Measurements from ENCODE around the gene P2RX4.

The P2RX4 gene

GRCh38 chr12:121176826-121177529 is 33.0 kb upstream of the P2RX4 start:
- peaks cover 16% of the 10 kb centered on the region for H3K36me3 Mint-ChIP-seq (ENCODE audit: insufficient read depth)
- no peak overlapping the region for H3K27ac Mint-ChIP-seq (ENCODE audit: low read depth)
- no peaks in the 10 kb centered on the region for H3K4me1 Mint-ChIP-seq

GRCh38 chr12:121181181-121181580 is 28.7 kb upstream of the P2RX4 start:
- ATAC-seq (replicated peaks; ENCODE audit: extremely low read depth, poor library complexity, severe bottlenecking), result no peak
- Mint-ChIP-seq H3K4me3 (no peak overlapping the region), H3K9me3 (no peaks in the 10 kb centered on the region), H3K27ac (ENCODE audit: low read depth) (no peak overlapping the region), H3K4me1 (no peaks in the 10 kb centered on the region), H3K36me3 (ENCODE audit: insufficient read depth) (peaks cover 18% of the 10 kb centered on the region), H3K27me3 (no peaks in the 10 kb centered on the region)
- DNase-seq (ENCODE audit: low spot score in 2 of 2), result no peak

More at GRCh38 chr12:121176826-121177529, 33.0 kb upstream of the P2RX4 start:
- H3K4me3 Mint-ChIP-seq, result no peak overlapping the region
- H3K9me3 Mint-ChIP-seq, result no peaks in the 10 kb centered on the region
- no peaks in the 10 kb centered on the region for H3K27me3 Mint-ChIP-seq
- no peak for ATAC-seq (replicated peaks; ENCODE audit: extremely low read depth, poor library complexity, severe bottlenecking)
- DNase-seq (ENCODE audit: low spot score in 2 of 2), result no peak

GRCh38 chr12:121182222-121182893 is 27.6 kb upstream of the P2RX4 start:
- no peak overlapping the region for H3K4me3 Mint-ChIP-seq
- peaks cover 17% of the 10 kb centered on the region for H3K36me3 Mint-ChIP-seq (ENCODE audit: insufficient read depth)
- ATAC-seq (replicated peaks; ENCODE audit: extremely low read depth, poor library complexity, severe bottlenecking) (no peak), DNase-seq (ENCODE audit: low spot score in 2 of 2) (no peak)
- no peaks in the 10 kb centered on the region for H3K27me3 Mint-ChIP-seq
- no peaks in the 10 kb centered on the region for H3K9me3 Mint-ChIP-seq
- H3K4me1 Mint-ChIP-seq, result no peaks in the 10 kb centered on the region
- H3K27ac Mint-ChIP-seq (ENCODE audit: low read depth), result no peak overlapping the region

GRCh38 chr12:121184425-121184824 is 25.5 kb upstream of the P2RX4 start:
- Mint-ChIP-seq H3K27ac (ENCODE audit: low read depth) (no peak overlapping the region), H3K4me1 (no peaks in the 10 kb centered on the region), H3K4me3 (no peak overlapping the region), H3K27me3 (no peaks in the 10 kb centered on the region), H3K36me3 (ENCODE audit: insufficient read depth) (peaks cover 10% of the 10 kb centered on the region), H3K9me3 (no peaks in the 10 kb centered on the region)
- DNase-seq (ENCODE audit: low spot score in 2 of 2), result no peak
- no peak for ATAC-seq (replicated peaks; ENCODE audit: extremely low read depth, poor library complexity, severe bottlenecking)

- ATAC-seq (replicated peaks; ENCODE audit: extremely low read depth, poor library complexity, severe bottlenecking) (no peak), DNase-seq (ENCODE audit: low spot score in 2 of 2) (no peak)
- no peaks in the 10 kb centered on the region for H3K27me3 Mint-ChIP-seq
- peaks cover 10% of the 10 kb centered on the region for H3K36me3 Mint-ChIP-seq (ENCODE audit: insufficient read depth)
- H3K4me3 Mint-ChIP-seq, result no peak overlapping the region
- H3K9me3 Mint-ChIP-seq, result no peaks in the 10 kb centered on the region
- no peak overlapping the region for H3K27ac Mint-ChIP-seq (ENCODE audit: low read depth)
- H3K4me1 Mint-ChIP-seq, result no peaks in the 10 kb centered on the region
Observed at GRCh38 chr12:121184984-121185889, 24.7 kb upstream of the P2RX4 start.

- Mint-ChIP-seq H3K4me3 (no peak overlapping the region), H3K27me3 (no peaks in the 10 kb centered on the region), H3K36me3 (ENCODE audit: insufficient read depth) (peaks cover 5% of the 10 kb centered on the region), H3K9me3 (no peaks in the 10 kb centered on the region), H3K4me1 (no peaks in the 10 kb centered on the region), H3K27ac (ENCODE audit: low read depth) (no peak overlapping the region)
- DNase-seq (ENCODE audit: low spot score in 2 of 2) (no peak), ATAC-seq (replicated peaks; ENCODE audit: extremely low read depth, poor library complexity, severe bottlenecking) (no peak)
Observed at GRCh38 chr12:121186826-121187225, 23.1 kb upstream of the P2RX4 start.

- ATAC-seq (replicated peaks; ENCODE audit: extremely low read depth, poor library complexity, severe bottlenecking) (no peak), DNase-seq (ENCODE audit: low spot score in 2 of 2) (no peak)
- Mint-ChIP-seq H3K36me3 (ENCODE audit: insufficient read depth) (peaks cover 2% of the 10 kb centered on the region), H3K9me3 (no peaks in the 10 kb centered on the region), H3K27ac (ENCODE audit: low read depth) (no peak overlapping the region), H3K27me3 (no peaks in the 10 kb centered on the region), H3K4me1 (no peaks in the 10 kb centered on the region), H3K4me3 (no peak overlapping the region)
Observed at GRCh38 chr12:121187501-121187900, 22.4 kb upstream of the P2RX4 start.

GRCh38 chr12:121188227-121188626 is 21.7 kb upstream of the P2RX4 start:
- Mint-ChIP-seq H3K27me3 (no peaks in the 10 kb centered on the region), H3K4me1 (no peaks in the 10 kb centered on the region), H3K36me3 (ENCODE audit: insufficient read depth) (peaks cover 2% of the 10 kb centered on the region), H3K27ac (ENCODE audit: low read depth) (no peak overlapping the region), H3K9me3 (no peaks in the 10 kb centered on the region), H3K4me3 (no peak overlapping the region)
- ATAC-seq (replicated peaks; ENCODE audit: extremely low read depth, poor library complexity, severe bottlenecking) (no peak), DNase-seq (ENCODE audit: low spot score in 2 of 2) (no peak)

GRCh38 chr12:121189131-121189530 is 20.8 kb upstream of the P2RX4 start:
- no peak for DNase-seq (ENCODE audit: low spot score in 2 of 2)
- no peaks in the 10 kb centered on the region for H3K9me3 Mint-ChIP-seq
- H3K36me3 Mint-ChIP-seq (ENCODE audit: insufficient read depth), result no peaks in the 10 kb centered on the region
- no peak for ATAC-seq (replicated peaks; ENCODE audit: extremely low read depth, poor library complexity, severe bottlenecking)
- no peaks in the 10 kb centered on the region for H3K4me1 Mint-ChIP-seq
- H3K4me3 Mint-ChIP-seq, result no peak overlapping the region
- no peaks in the 10 kb centered on the region for H3K27me3 Mint-ChIP-seq
- H3K27ac Mint-ChIP-seq (ENCODE audit: low read depth), result no peak overlapping the region

GRCh38 chr12:121189619-121190155 is 20.2 kb upstream of the P2RX4 start:
- Mint-ChIP-seq H3K27ac (ENCODE audit: low read depth) (no peak overlapping the region), H3K9me3 (no peaks in the 10 kb centered on the region), H3K36me3 (ENCODE audit: insufficient read depth) (no peaks in the 10 kb centered on the region), H3K27me3 (no peaks in the 10 kb centered on the region), H3K4me3 (no peak overlapping the region), H3K4me1 (no peaks in the 10 kb centered on the region)
- DNase-seq (ENCODE audit: low spot score in 2 of 2) (no peak), ATAC-seq (replicated peaks; ENCODE audit: extremely low read depth, poor library complexity, severe bottlenecking) (no peak)

GRCh38 chr12:121190523-121191031 is 19.4 kb upstream of the P2RX4 start:
- DNase-seq (ENCODE audit: low spot score in 2 of 2) (no peak), ATAC-seq (replicated peaks; ENCODE audit: extremely low read depth, poor library complexity, severe bottlenecking) (no peak)
- H3K9me3 Mint-ChIP-seq, result no peaks in the 10 kb centered on the region
- no peak overlapping the region for H3K4me3 Mint-ChIP-seq
- no peaks in the 10 kb centered on the region for H3K27me3 Mint-ChIP-seq
- no peaks in the 10 kb centered on the region for H3K36me3 Mint-ChIP-seq (ENCODE audit: insufficient read depth)
- no peak overlapping the region for H3K27ac Mint-ChIP-seq (ENCODE audit: low read depth)
- no peaks in the 10 kb centered on the region for H3K4me1 Mint-ChIP-seq

GRCh38 chr12:121191151-121191550 is 18.8 kb upstream of the P2RX4 start:
- no peak overlapping the region for H3K4me3 Mint-ChIP-seq
- H3K27me3 Mint-ChIP-seq, result no peaks in the 10 kb centered on the region
- H3K36me3 Mint-ChIP-seq (ENCODE audit: insufficient read depth), result no peaks in the 10 kb centered on the region
- H3K4me1 Mint-ChIP-seq, result no peaks in the 10 kb centered on the region
- H3K9me3 Mint-ChIP-seq, result no peaks in the 10 kb centered on the region
- DNase-seq (ENCODE audit: low spot score in 2 of 2) (no peak), ATAC-seq (replicated peaks; ENCODE audit: extremely low read depth, poor library complexity, severe bottlenecking) (no peak)
- H3K27ac Mint-ChIP-seq (ENCODE audit: low read depth), result no peak overlapping the region
